BE2C (cell line): ENCODE results near the gene ZC3H4. TPM values are rescaled to one million over a fixed set of nuclear protein-coding genes. Genes with fewer than 3 reads are reported as not detected.

Source experiments
- DNase-seq: peaks from one replicate; pipeline ENCODE4 v3.0.0-alpha.2; 2020
- H3K27me3 ChIP-seq: fragments of 250-450 bp; sonication (Bioruptor Pico); 2 replicates; pipeline ENCODE4 v1.5.1; 2020; ENCODE audit warnings: mild to moderate bottlenecking
- H3K36me3 ChIP-seq: fragments of 250-450 bp; sonication (Bioruptor Pico); 2 replicates; pipeline ENCODE4 v1.5.1; 2020; ENCODE audit warnings: mild to moderate bottlenecking
- H3K4me1 ChIP-seq: fragments of 250-450 bp; sonication (Bioruptor Pico); 2 replicates; pipeline ENCODE4 v1.5.1; 2020
- H3K4me3 ChIP-seq: 2 replicates; pipeline ENCODE4 v1.5.1; 2011; ENCODE audit warnings: low read depth, low read length
- H3K9me3 ChIP-seq: fragments of 250-450 bp; sonication (Bioruptor Pico); 2 replicates; pipeline ENCODE4 v1.5.1; 2020
- CTCF ChIP-seq: IDR thresholded peaks from 2 replicates; pipeline ENCODE4 v1.5.1; 2012; ENCODE audit warnings: mild to moderate bottlenecking, low read depth, low read length
- polyA plus RNA-seq: library from polyadenylated mRNA; unstranded; fragments of >200 nt; gene quantifications from one replicate; pipeline ENCODE4 v1.2.1, GENCODE V29; 2012; ENCODE audit warnings: low read depth, missing spikeins; ENCODE audit not compliant: insufficient read length, insufficient read depth

Gene ZC3H4
- polyA plus RNA-seq: 17.5 TPM

DNA sequence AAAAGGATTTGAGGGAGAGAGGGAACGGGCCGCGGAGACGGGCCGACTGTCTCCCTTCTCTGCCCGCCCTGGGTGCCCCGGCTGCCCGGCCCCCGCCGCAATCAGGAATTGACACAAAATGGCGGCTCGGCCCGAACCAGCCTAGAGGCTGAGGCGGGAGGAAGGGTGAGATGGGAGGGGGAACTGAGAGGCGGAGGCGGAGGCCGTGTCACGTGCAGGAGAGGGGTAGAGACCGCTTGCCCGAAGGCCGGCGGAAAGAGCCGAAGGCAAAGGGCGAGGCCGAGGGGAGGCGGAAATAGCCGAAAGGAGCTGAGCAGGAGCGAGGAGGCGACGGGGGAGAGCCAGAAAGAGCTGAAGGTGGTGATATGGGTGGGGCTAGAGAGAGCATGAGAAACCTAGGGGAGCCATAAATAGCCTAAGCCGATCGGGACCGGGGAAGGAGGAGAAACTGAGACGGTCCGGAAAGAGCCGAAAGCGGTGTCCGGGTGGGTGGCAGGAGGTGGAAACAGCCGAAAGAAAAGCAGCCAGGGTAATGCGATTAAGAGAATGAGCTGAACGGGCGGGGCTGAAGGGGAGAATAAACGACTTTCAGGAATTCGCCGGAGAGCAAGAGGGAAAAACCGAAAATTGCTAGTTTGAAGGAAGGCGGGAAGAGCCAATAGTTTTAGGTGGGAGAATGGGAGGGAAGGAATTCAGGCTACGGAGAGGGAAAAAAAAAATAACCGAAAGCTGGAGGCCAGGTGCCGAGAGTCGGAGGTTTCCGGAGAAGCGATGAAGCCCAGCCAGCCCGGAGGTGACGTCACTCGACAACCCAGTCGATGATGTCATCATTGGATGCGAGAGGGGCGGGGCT, at the start of gene ZC3H4:
Gene ZC3H4 (minus strand): TSS at position 780 of the 853 bp plus-strand sequence. CDS start 1,192 bp downstream, outside the sequence.
- Histone ChIP-seq H3K27me3 (no peaks in the 10 kb centered on the region), H3K4me3 (peak within 1 kb of the TSS; percentile 99)
- no peak for TF ChIP-seq CTCF

DNA sequence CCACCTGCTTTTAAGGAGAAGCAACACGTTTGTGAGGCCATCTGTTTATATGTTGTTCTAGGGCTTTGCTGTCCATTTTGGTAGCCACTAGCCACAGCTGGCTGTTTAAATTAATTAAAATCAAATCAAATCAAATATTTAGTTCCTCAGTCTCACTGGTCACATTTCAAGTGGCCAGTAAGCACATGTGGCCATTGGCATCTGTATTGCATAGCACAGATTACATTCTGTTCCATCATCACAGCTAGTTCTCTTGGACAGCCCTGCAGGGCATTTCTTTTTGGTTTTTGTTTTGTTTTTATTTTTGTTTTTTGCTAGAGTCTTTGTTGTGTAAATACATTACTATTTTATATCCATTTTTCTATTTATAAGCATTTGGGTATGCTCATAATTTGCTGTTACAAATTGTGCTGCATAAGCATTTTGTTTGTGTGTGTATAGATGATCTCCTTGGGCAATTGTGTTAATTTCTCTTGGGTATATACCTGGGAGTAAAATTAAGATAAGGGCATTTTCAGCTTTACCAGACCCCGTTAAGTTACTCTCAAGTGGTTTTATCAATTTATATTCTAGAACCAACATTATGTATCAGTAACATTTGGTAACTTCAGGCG, 48.4 kb upstream of the ZC3H4 start:
- H3K27me3 ChIP-seq: no peaks in the 10 kb centered on the region
- H3K4me1 ChIP-seq: peaks cover 4% of the 10 kb centered on the region
- H3K4me3 ChIP-seq: no peak overlapping the region
- H3K9me3 ChIP-seq: no peaks in the 10 kb centered on the region
- DNase-seq: no peak
- H3K36me3 ChIP-seq: peaks cover 55% of the 10 kb centered on the region
- no peak for TF ChIP-seq CTCF

More for the DNA sequence above, at the start of gene ZC3H4:
- peak; percentile 99 for DNase-seq
- Histone ChIP-seq H3K4me1 (peaks cover 6% of the 10 kb centered on the region), H3K9me3 (no peaks in the 10 kb centered on the region), H3K36me3 (peaks cover 13% of the 10 kb centered on the region)

DNA sequence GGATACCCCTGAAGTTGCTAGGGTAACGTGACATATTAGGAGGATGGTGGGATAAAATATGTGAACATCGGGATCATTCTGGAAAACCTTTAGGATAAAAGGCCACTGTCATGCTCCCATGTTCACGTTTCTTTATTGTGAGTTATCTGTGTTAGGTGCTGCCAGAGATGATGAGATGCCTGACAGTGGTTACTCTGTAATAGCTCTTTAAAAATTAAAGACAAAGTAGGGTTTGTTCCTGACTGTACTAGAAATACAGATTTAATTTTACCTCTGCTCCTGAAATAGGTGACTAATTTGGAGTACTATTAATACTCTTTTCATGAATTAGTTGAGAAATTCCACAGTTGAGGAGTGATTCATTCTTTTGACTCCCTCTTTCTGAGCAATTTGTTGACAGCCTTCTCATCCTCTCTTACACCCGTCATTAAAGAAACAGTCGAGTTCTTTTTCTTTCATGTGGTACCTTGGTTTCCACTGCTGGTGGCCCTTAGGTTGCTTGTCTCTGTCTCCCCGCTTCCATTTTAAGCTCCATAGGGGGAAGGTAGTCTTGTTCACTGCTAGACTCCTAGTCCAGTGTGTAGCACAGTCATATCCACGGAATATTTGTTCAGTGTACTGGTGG, 45.4 kb upstream of the ZC3H4 start:
- Histone ChIP-seq H3K36me3 (peaks cover 68% of the 10 kb centered on the region), H3K4me3 (no peak overlapping the region)

DNA sequence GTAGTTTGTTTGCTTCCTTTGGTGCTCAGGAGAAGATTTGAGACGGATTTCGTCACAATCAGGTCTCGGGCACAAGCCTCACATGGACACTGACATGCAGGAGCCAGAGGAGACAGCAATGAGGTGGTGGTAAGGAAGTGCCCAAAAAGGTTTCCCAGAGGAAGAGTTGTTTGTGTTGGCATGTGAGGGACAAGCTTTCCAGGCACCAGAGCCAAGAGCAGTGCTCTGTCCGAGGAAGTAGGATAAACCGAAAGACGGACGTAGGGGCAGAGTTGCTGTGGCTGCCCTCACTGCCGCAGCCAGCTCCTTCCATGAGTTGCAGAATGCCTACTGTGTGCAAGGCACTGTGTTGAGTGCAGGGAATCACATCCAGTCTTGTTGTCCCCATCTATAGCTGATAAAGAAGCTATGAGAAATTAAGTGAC, 44.8 kb upstream of the ZC3H4 start:
- DNase-seq: no peak
- Histone ChIP-seq H3K36me3 (peaks cover 74% of the 10 kb centered on the region), H3K4me1 (peaks cover 4% of the 10 kb centered on the region), H3K4me3 (no peak overlapping the region), H3K27me3 (no peaks in the 10 kb centered on the region), H3K9me3 (no peaks in the 10 kb centered on the region)
- TF ChIP-seq CTCF: no peak

More for the DNA sequence above, 45.4 kb upstream of the ZC3H4 start:
- Histone ChIP-seq H3K4me1 (peaks cover 4% of the 10 kb centered on the region), H3K27me3 (no peaks in the 10 kb centered on the region), H3K9me3 (no peaks in the 10 kb centered on the region)
- no peak for DNase-seq
- no peak for TF ChIP-seq CTCF

- peaks cover 81% of the 10 kb centered on the region for H3K36me3 ChIP-seq
- no peak overlapping the region for H3K4me3 ChIP-seq
- no peaks in the 10 kb centered on the region for H3K27me3 ChIP-seq
- H3K9me3 ChIP-seq: no peaks in the 10 kb centered on the region
- TF ChIP-seq CTCF: no peak
- H3K4me1 ChIP-seq: peaks cover 4% of the 10 kb centered on the region
- DNase-seq: no peak
Observed at GRCh38 chr19:47157431-47158321, 44.1 kb upstream of the ZC3H4 start.
